Colonic mucosa (tissue), 4 donors: Measurements from ENCODE around the gene PDE2A. TPM values are rescaled to one million over a fixed set of nuclear protein-coding genes. Genes with fewer than 3 reads are reported as not detected.

ENCODE experiments used
- DNase-seq: peaks from one replicate; pipeline ENCODE4 v3.0.0-alpha.2; 2020
- H3K27ac ChIP-seq: fragments of 200-600 bp; one replicate; pipeline ENCODE4 v1.8.0; 2021
- H3K27me3 ChIP-seq: fragments of 200-600 bp; one replicate; pipeline ENCODE4 v1.8.0; 2021
- H3K36me3 ChIP-seq: fragments of 200-600 bp; one replicate; pipeline ENCODE4 v1.8.0; 2021
- H3K4me1 ChIP-seq: fragments of 200-600 bp; one replicate; pipeline ENCODE4 v1.8.0; 2021; ENCODE audit warnings: mild to moderate bottlenecking
- H3K4me3 ChIP-seq: fragments of 200-600 bp; one replicate; pipeline ENCODE4 v1.8.0; 2021
- H3K9ac ChIP-seq, 2 donors: one replicate each; pipeline ENCODE4 v1.7.0; 2013; ENCODE audit warnings: control low read depth in 2 of 2, low read depth in 2 of 2, low read length in 2 of 2
- H3K9me3 ChIP-seq: fragments of 200-600 bp; one replicate; pipeline ENCODE4 v1.8.0; 2021
- intact Hi-C: fragments of 100-400 bp; cut with DNase I; formaldehyde crosslinking; loops from one replicate; pipeline ENCODE4 v1.14.1; 2022
- total RNA-seq, 2 donors: library from RNA; stranded (reverse); fragmentation: NEBNext Ultra II Directional in 1 of 2; extraction: Animal tissue kit (Norgen Biotek cat#: 25700) in 1 of 2; gene quantifications; one replicate each; pipeline ENCODE4 v1.2.1, GENCODE V29; 2021
- TF ChIP-seq, protein P1 (sequence below): fragments of 200-600 bp; IDR thresholded peaks from one replicate; pipeline ENCODE4 v1.8.0; 2022; ENCODE audit warnings: antibody characterized with exemption, mild to moderate bottlenecking
- donor health status: healthy.
- donor health status: DM: no; HTN: no; CAD: no.
- donor health status: DM: no; HTN: no; CAD: no.

Gene PDE2A
- total RNA-seq, 2 donors from 2014 or later: 5.6 to 8.9 TPM

DNA sequence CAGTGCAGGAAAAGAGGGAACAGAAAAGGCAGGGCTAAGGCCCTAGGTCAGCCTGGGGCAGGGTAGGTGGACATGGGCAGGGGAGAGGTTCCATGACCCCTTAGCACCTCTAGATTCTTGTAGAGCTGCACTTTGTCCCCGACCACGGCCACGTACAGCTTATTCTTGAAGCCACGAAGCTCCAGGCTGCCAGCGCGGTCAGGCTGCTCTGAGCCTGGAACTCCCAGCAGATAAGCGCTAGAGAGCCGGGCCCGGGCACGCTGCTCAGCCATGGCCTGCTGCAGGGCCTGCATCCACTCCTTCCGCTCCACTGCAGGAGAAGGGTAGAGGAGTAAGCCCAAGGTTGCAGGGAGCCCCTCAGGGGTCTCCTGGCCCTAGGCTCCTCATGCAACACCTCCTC, 36.1 kb upstream of the PDE2A start:
- intact Hi-C loops: no loop called here

DNA sequence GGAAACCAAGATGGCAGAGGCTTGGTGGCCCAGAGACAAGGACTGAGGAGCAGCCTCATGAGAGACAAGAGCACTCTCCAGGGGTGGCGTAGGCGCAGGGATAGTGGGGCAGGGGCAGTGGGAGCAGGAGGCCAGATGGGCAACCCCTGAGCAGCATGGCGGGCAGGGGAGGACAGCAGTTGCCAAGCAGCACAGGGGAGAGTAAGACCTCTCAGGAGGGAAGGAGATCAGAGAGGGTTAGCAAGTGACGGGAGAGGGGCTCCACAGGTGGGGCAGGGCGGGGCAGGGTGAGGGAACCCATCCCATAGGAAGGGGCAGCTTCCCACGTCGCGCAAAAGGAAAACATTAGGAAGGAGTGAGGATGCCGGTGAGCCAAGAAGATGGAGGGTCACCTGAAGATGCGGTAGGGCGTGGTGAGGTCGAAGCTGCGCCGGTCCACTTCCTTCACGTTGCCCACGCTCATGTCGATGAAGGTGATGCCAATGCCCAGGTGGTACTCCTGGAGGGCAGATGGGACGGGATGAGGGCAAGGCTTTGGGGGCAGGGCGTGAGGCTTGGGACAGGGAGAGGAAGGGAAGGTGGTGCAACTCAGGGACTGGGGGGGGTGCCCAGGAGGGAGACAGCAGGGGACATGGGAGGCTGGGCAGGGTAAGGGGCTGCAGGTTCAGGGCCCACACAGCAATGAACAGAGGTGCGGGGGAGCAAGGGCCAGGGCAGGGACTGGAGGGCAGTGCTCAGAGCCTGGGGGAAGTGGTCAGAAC, 35.4 kb upstream of the PDE2A start:
- H3K36me3 ChIP-seq: peaks cover 5% of the 10 kb centered on the region
- H3K4me1 ChIP-seq: no peaks in the 10 kb centered on the region
- H3K4me3 ChIP-seq: no peak overlapping the region
- H3K9ac ChIP-seq: no peak overlapping the region
- TF ChIP-seq, protein P1, sequence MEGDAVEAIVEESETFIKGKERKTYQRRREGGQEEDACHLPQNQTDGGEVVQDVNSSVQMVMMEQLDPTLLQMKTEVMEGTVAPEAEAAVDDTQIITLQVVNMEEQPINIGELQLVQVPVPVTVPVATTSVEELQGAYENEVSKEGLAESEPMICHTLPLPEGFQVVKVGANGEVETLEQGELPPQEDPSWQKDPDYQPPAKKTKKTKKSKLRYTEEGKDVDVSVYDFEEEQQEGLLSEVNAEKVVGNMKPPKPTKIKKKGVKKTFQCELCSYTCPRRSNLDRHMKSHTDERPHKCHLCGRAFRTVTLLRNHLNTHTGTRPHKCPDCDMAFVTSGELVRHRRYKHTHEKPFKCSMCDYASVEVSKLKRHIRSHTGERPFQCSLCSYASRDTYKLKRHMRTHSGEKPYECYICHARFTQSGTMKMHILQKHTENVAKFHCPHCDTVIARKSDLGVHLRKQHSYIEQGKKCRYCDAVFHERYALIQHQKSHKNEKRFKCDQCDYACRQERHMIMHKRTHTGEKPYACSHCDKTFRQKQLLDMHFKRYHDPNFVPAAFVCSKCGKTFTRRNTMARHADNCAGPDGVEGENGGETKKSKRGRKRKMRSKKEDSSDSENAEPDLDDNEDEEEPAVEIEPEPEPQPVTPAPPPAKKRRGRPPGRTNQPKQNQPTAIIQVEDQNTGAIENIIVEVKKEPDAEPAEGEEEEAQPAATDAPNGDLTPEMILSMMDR: no peak
- H3K27me3 ChIP-seq: no peaks in the 10 kb centered on the region
- no peak for DNase-seq
- H3K9me3 ChIP-seq: no peaks in the 10 kb centered on the region
- intact Hi-C loops: no loop called here
- no peak overlapping the region for H3K27ac ChIP-seq

More for the DNA sequence above, 36.1 kb upstream of the PDE2A start:
- DNase-seq: no peak
- Histone ChIP-seq H3K36me3 (peaks cover 5% of the 10 kb centered on the region), H3K4me3 (no peak overlapping the region), H3K4me1 (no peaks in the 10 kb centered on the region), H3K9me3 (no peaks in the 10 kb centered on the region), H3K27me3 (no peaks in the 10 kb centered on the region), H3K27ac (no peak overlapping the region), H3K9ac (no peak overlapping the region)
- TF ChIP-seq, protein P1: no peak

DNA sequence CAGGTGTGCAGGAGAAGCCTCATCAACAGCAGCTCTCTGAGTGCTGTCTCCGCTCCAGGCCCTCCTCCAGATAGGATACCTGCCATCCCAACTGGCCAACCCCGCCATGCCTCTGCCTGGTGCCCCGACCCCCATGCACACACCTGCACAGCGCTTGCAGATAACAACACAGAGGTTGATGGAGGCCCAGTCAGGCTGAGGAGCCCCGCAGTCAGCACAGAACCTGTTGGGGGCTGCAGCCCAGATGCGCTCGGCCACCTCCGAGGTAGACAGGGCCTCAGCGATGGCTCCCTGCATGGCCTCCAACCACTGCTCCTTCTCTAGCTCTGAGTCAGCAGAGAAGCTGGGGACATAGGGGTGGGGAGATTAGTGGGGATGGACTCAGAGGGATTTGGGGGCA, 32.8 kb upstream of the PDE2A start:
- Histone ChIP-seq H3K9ac (no peak overlapping the region), H3K27me3 (no peaks in the 10 kb centered on the region), H3K9me3 (no peaks in the 10 kb centered on the region), H3K27ac (no peak overlapping the region), H3K4me1 (no peaks in the 10 kb centered on the region), H3K4me3 (no peak overlapping the region), H3K36me3 (peaks cover 5% of the 10 kb centered on the region)
- intact Hi-C loops: no loop called here
- TF ChIP-seq, protein P1: no peak
- no peak for DNase-seq

DNA sequence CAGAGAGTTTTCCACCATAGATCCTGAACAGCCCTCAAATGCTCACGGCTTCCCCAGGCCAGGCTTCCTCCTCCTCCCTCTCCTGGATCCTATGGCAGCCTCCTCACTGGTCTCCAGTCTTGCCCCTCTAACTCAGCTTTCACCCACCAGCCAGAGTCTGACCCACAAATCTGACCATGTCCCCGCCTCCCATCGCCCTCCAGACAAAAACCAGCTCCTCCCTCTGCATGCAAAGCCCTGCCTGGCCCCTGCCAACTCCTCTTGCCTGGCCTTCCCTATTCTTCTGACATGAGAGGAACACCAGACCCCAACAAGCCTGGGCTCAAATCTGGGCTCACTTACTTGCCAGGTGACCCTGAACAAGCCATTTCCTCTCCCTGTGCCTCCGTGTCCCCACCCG, 32.4 kb upstream of the PDE2A start:
- no peak overlapping the region for H3K27ac ChIP-seq
- intact Hi-C loops: no loop called here
- DNase-seq: no peak
- H3K27me3 ChIP-seq: no peaks in the 10 kb centered on the region
- no peaks in the 10 kb centered on the region for H3K4me1 ChIP-seq
- no peak overlapping the region for H3K9ac ChIP-seq
- peaks cover 9% of the 10 kb centered on the region for H3K36me3 ChIP-seq
- H3K9me3 ChIP-seq: no peaks in the 10 kb centered on the region
- TF ChIP-seq, protein P1: no peak
- H3K4me3 ChIP-seq: no peak overlapping the region

DNA sequence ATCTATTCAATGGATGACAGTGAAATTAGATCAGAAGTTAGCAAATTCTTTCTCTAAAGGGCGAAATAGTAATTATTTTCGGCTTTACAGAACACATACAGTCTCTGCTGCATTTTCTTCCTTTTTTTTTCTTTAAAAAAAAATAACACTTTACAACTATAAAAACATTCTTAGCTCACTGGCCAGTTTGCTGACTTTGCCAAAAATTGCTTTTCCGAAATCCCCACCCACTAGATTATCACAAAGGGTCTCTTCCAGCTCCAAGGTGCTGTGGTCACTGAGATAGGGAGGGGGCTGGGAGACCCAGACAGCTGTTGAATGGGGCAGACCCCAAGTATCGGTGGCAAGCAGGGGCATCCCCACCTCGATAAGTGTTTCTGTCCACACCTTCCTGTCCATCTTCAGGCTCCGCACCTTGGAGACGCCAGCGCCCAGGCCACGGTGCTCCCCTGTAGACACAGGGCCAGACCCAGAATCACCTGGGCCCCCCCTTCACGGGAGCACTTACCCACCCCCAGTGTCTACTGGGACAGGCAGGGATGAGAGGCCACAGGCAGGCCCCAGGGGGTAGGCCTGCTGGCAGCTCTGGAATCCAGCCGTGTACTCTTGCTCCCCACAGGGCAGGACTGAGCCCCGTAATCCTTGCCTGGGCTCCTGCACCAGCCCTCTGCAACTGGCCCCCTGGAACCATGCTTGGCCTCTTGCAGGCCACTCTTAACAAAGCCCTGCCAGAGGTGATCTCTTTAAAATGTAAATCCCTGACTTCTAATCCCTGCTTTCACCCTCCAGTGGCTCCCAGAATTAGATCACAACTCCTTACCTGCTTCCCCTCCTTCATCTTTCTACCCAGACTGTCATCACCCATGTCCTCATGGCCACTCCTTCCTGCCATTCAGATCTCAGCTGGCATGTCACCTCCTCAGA, 31.5 kb upstream of the PDE2A start:
- Histone ChIP-seq H3K27ac (no peak overlapping the region), H3K9ac (no peak overlapping the region)

More for the DNA sequence above, 31.5 kb upstream of the PDE2A start:
- no peaks in the 10 kb centered on the region for H3K9me3 ChIP-seq
- H3K4me3 ChIP-seq: no peak overlapping the region
- no peak for DNase-seq
- no peaks in the 10 kb centered on the region for H3K27me3 ChIP-seq
- H3K4me1 ChIP-seq: no peaks in the 10 kb centered on the region
- TF ChIP-seq, protein P1: no peak
- peaks cover 14% of the 10 kb centered on the region for H3K36me3 ChIP-seq
- intact Hi-C loops: no loop called here
